Neural crest cell (in vitro differentiated cells): ENCODE results near the gene PLCL1. TPM values are rescaled to one million over a fixed set of nuclear protein-coding genes. Genes with fewer than 3 reads are reported as not detected.

Experiments used
- DNase-seq: peaks from one replicate; pipeline ENCODE4 v3.0.0; 2021; ENCODE audit warnings: low read depth, mixed read lengths, low spot score
- H3K27ac Mint-ChIP-seq: one replicate; pipeline ENCODE4 v1.8.0; 2021; ENCODE audit warnings: mild to moderate bottlenecking, mixed read lengths; ENCODE audit not compliant: unreplicated experiment
- H3K27me3 Mint-ChIP-seq: 2 replicates; pipeline ENCODE4 v1.8.0; 2021; ENCODE audit warnings: low read depth, mild to moderate bottlenecking, mixed read lengths
- H3K36me3 Mint-ChIP-seq: 2 replicates; pipeline ENCODE4 v1.8.0; 2021; ENCODE audit warnings: low read depth, mild to moderate bottlenecking, mixed read lengths
- H3K4me1 Mint-ChIP-seq: 2 replicates; pipeline ENCODE4 v1.8.0; 2021; ENCODE audit warnings: mixed read lengths
- H3K4me3 Mint-ChIP-seq: one replicate; pipeline ENCODE4 v1.8.0; 2021; ENCODE audit warnings: mild to moderate bottlenecking, mixed read lengths
- H3K9me3 Mint-ChIP-seq: 2 replicates; pipeline ENCODE4 v1.8.0; 2021; ENCODE audit warnings: mixed read lengths
- total RNA-seq: library from RNA; stranded (reverse); gene quantifications from 2 replicates; pipeline ENCODE4 v1.2.1, GENCODE V29; 2021
- TF ChIP-seq, protein P1 (sequence below): fragments of 200-600 bp; sonication (generic); conservative IDR thresholded peaks from 2 replicates; pipeline ENCODE4 v1.5.0; 2021; ENCODE audit warnings: antibody characterized with exemption, mild to moderate bottlenecking

PLCL1 gene
- total RNA-seq, 1 donor from 2014 or later, result 0.72 TPM

DNA sequence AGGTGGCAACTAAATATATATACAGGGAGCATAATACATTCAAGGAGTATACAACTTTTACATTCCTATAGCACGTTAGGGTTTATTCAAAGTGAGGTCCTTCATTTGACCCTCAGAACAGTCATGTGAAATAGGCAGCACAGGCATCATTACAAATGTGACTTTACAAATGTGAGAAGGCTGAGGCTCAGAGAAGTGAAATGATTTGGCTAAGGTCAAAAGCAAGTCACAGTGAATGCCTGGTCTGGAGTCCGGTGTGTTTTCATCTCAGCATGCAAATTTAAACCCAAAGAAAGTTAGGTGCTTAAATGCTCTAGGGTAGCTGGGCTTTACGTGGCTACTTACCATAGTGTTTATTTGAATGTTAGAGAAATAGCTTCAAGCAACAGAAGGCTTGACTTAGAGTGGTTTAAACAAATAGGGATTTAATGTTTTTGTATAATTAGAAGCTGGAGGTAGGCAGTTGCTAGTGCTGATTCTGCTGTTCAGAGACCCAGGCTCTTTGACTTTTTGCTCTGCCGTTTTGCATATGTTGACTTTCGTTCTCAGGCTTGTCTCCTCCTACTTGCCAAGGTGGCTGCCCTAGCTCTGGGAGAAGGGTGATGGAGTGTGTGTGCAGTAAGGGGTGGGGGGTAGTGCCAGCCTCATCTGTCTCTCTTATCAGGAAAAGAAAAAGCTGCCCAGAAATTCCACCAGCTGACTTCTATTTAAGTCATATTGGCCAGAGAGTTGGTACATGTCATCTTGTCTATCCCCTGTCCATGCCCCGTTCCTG lies 89.2 kb downstream of the PLCL1 start:
- Mint-ChIP-seq H3K4me3 (no peak overlapping the region), H3K27ac (no peak overlapping the region), H3K9me3 (no peaks in the 10 kb centered on the region), H3K4me1 (peaks cover 7% of the 10 kb centered on the region), H3K27me3 (peaks cover 3% of the 10 kb centered on the region), H3K36me3 (no peaks in the 10 kb centered on the region)
- DNase-seq, result no peak
- TF ChIP-seq, protein P1, sequence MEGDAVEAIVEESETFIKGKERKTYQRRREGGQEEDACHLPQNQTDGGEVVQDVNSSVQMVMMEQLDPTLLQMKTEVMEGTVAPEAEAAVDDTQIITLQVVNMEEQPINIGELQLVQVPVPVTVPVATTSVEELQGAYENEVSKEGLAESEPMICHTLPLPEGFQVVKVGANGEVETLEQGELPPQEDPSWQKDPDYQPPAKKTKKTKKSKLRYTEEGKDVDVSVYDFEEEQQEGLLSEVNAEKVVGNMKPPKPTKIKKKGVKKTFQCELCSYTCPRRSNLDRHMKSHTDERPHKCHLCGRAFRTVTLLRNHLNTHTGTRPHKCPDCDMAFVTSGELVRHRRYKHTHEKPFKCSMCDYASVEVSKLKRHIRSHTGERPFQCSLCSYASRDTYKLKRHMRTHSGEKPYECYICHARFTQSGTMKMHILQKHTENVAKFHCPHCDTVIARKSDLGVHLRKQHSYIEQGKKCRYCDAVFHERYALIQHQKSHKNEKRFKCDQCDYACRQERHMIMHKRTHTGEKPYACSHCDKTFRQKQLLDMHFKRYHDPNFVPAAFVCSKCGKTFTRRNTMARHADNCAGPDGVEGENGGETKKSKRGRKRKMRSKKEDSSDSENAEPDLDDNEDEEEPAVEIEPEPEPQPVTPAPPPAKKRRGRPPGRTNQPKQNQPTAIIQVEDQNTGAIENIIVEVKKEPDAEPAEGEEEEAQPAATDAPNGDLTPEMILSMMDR, result no peak

DNA sequence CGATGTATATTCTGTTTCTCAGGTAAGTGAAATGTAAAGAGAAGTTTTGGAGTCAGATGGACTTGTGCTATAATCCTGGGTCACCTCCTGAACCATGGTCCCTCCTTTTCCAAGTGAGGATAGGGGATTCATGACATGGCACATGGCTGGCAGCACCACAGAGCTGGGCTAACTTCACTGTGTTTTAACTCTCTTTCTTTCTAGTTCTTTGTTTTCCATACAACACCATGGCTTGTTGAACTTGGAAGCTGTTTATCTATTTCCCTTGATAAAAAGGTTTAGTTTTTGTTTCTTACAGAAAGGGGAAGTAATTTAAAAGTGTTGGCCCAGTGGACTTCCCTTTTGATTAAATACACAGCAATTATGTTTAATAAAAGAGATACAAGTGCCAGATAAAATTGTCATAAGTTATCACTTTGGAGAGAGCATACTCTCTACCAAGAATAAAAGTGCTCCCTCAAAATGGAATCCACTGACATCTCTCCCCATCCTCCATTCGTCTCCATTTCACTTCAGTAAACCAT lies 90.4 kb downstream of the PLCL1 start:
- H3K4me1 Mint-ChIP-seq, result no peaks in the 10 kb centered on the region
- H3K36me3 Mint-ChIP-seq, result no peaks in the 10 kb centered on the region
- no peak overlapping the region for H3K27ac Mint-ChIP-seq
- H3K9me3 Mint-ChIP-seq, result no peaks in the 10 kb centered on the region
- no peak overlapping the region for H3K4me3 Mint-ChIP-seq
- H3K27me3 Mint-ChIP-seq, result peaks cover 3% of the 10 kb centered on the region
- TF ChIP-seq, protein P1, result no peak
- no peak for DNase-seq

DNA sequence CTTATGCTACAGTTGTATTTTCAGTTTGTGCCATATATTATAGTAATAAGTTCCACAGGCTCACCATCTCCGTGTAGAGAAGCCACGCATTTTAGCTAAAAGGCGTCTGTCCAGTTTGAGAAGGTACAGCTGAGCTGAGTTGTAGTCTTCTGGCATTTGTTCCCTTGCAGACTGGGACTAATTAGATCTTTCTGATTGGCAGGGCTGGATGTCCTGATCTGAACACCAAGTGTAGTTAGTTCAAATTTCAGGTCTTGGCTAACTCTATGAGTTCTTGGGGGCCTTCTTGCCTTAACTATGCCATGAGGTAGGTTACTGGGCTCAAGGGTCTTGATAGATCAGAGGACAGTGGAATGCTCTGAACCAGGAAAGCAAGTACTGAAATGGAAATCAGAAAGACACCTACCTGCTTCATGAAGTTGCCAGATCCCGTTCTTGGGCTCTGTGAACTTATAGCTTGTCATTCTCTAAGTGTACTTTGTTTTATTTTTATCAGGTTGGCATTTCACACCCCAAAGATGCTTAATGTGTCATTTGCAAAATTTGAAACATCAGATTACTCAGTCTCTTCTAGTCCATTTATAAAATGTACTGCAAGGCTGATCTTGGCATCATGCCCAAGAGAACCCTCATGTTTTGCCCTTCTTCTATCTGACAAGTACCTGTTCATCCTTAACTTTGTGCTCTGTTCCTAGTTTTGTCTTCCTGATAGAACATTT lies 93.7 kb downstream of the PLCL1 start:
- DNase-seq, result no peak
- Mint-ChIP-seq H3K9me3 (no peaks in the 10 kb centered on the region), H3K4me1 (no peaks in the 10 kb centered on the region), H3K27me3 (peaks cover 3% of the 10 kb centered on the region), H3K4me3 (no peak overlapping the region), H3K36me3 (no peaks in the 10 kb centered on the region), H3K27ac (no peak overlapping the region)
- TF ChIP-seq, protein P1, result no peak

DNA sequence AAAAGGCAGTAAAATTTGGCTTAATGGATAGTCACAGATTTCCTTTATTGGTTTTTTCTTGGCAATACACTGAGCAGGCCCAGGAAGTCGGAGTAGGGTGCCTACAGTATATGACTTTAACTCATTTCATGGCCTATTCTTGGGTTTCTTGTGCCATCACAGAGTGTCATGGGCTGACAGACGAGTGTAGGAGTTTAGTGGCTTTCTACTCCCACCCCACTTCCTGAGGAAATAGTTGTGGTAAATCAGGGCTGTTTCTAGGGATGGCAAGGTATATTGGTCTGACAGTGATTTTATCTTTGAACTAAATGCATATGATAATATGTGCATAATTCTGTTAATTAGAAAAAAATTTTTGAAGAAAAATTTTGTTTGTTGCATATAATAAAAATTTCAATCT lies 100.1 kb downstream of the PLCL1 start:
- no peaks in the 10 kb centered on the region for H3K4me1 Mint-ChIP-seq
- H3K36me3 Mint-ChIP-seq, result no peaks in the 10 kb centered on the region
- no peak for DNase-seq
- no peak overlapping the region for H3K4me3 Mint-ChIP-seq
- no peaks in the 10 kb centered on the region for H3K27me3 Mint-ChIP-seq
- TF ChIP-seq, protein P1, result no peak
- H3K9me3 Mint-ChIP-seq, result no peaks in the 10 kb centered on the region
- no peak overlapping the region for H3K27ac Mint-ChIP-seq

DNA sequence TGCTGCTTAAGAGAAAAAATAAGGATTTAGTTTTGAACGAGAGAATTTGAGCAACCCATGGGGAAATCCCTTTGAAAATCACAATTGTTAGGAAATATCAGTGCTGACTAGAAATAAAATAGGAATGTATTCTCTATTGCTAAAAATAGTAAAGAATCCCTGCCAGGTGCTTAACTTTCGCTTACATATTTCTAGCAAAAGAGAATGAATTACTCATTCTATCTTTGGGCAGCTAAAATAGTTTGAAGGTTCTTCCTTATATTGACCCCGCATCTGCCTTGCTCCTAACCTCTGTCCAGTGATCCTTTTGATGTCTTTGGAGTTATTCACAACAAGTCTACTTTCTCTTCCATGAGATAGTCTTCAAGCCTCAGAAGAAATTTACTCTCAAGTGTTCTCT lies 103.8 kb downstream of the PLCL1 start:
- no peaks in the 10 kb centered on the region for H3K27me3 Mint-ChIP-seq
- no peak for DNase-seq
- no peaks in the 10 kb centered on the region for H3K36me3 Mint-ChIP-seq
- H3K4me3 Mint-ChIP-seq, result no peak overlapping the region
- TF ChIP-seq, protein P1, result no peak
- H3K4me1 Mint-ChIP-seq, result no peaks in the 10 kb centered on the region
- H3K9me3 Mint-ChIP-seq, result no peaks in the 10 kb centered on the region
- no peak overlapping the region for H3K27ac Mint-ChIP-seq
